Urinary bladder (tissue), 4 donors: ENCODE measurements around the gene OFD1. TPM values are rescaled to one million over a fixed set of nuclear protein-coding genes. Genes with fewer than 3 reads are reported as not detected.

Experiments
- DNase-seq: peaks from one replicate; pipeline ENCODE4 v3.0.0-alpha.2; 2015; ENCODE audit errors: extremely low spot score
- H3K27ac ChIP-seq: one replicate; pipeline ENCODE4 v1.5.1; 2013; ENCODE audit warnings: low read depth, mild to moderate bottlenecking, moderate library complexity
- H3K36me3 ChIP-seq: one replicate; pipeline ENCODE4 v1.6.1; 2013; ENCODE audit warnings: mild to moderate bottlenecking, moderate library complexity; ENCODE audit not compliant: insufficient read depth
- H3K4me1 ChIP-seq: one replicate; pipeline ENCODE4 v1.6.1; 2013; ENCODE audit warnings: mild to moderate bottlenecking, moderate library complexity; ENCODE audit not compliant: insufficient read depth
- H3K4me3 ChIP-seq: one replicate; pipeline ENCODE4 v1.5.1; 2013; ENCODE audit warnings: low read depth, low read length
- WGBS: extraction: QIAGEN DNeasy Blood & Tissue Kit; methylation state at CpG from one replicate; pipeline ENCODE4 v1.1.7; 2013; 5-methylcytosine and 5-hydroxymethylcytosine counted together
- polyA plus RNA-seq: library from polyadenylated mRNA; stranded (reverse); fragments of 200-250 nt; gene quantifications from one replicate; pipeline ENCODE4 v1.2.3, GENCODE V29; 2013
- total RNA-seq: library from RNA; depleted of rRNA; stranded (reverse); fragments of >200 nt; gene quantifications from one replicate; pipeline ENCODE4 v1.2.3, GENCODE V29; 2014
- donor health status: healthy with polysubstance abuse.
- donor health status: healthy.

OFD1 gene
- total and polyA plus RNA-seq, 2 donors, result 11.4 to 52.3 TPM

DNA sequence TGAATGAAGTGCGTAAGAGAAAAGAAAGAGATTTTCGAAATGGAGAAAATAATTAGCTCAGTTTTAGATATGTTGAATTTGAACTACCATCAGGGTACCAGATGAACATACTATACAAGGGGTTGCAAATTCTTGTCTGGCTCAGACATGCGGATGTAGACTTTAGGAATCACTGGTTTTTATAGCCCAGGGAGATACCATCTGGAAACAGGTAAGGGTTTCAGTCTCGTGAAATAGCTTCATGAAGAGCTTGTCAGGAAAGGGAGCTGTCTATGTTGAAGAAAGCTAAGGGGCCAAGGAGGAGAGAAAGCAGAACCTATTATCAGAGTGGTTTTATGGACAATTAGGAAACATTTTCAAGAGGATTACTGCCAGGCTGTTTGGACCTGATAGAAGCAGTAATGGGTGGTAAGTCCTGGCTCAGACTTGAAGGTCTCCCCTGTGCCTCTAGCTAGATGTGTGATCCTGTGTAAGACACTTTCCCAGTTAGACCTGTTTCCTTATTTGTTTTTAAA, 38.9 kb upstream of the OFD1 start:
- Histone ChIP-seq H3K27ac (no peak overlapping the region), H3K4me3 (no peak overlapping the region), H3K4me1 (peaks cover 2% of the 10 kb centered on the region), H3K36me3 (no peaks in the 10 kb centered on the region)
- DNase-seq, result no peak
- 83% methylated on average over 4 of the region's 4 CpGs for whole genome bisulfite sequencing

GRCh38 chrX:13697455-13697854, 37.1 kb upstream of the OFD1 start:
- Histone ChIP-seq H3K4me3 (no peak overlapping the region), H3K4me1 (peaks cover 2% of the 10 kb centered on the region)
- WGBS, result 91% methylated on average over 2 of the region's 2 CpGs

DNA sequence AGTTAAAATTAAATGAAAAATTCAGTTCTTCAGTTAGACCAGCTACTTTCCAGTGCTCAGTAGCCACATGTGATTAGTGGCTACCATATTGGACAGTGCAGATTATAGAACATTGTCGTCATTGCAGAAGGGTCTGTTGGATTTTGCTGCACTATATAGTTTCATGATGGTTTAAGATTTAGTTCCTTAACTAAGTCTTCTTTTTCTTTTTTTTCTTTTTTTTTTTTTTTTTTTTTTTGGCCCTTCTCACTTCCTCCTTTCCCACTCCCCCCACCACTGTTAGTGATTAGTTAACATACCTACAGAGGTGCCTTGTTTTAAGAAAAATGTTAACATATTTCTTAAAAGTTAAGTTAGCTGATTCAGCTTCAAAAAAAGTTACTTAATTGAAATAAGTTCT, 36.6 kb upstream of the OFD1 start:
- no peaks in the 10 kb centered on the region for H3K36me3 ChIP-seq
- WGBS, result 97% methylated on average over 1 of the region's 1 CpG
- no peak overlapping the region for H3K4me3 ChIP-seq
- H3K27ac ChIP-seq, result no peak overlapping the region
- DNase-seq, result no peak
- peaks cover 2% of the 10 kb centered on the region for H3K4me1 ChIP-seq

More at GRCh38 chrX:13697455-13697854, 37.1 kb upstream of the OFD1 start:
- Histone ChIP-seq H3K27ac (no peak overlapping the region), H3K36me3 (no peaks in the 10 kb centered on the region)
- DNase-seq, result no peak

DNA sequence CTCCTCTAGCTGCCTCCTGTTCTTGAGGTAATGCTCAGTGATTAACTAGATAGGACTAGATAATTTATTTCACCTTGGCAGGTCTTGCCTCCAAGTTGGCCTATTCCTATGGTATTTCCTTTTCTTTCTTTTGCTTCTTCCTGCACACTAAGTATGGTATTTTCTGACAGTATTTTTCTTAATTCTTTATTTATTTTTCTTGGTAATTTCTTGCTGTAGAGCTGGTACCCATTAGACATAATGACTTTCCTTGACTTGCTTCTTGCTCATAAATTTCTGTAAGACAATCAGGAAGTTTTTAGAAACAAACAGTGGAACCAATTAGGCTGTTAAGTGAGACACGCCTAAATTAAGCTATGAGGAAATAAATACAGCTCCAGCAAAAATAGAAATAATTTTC, 36.1 kb upstream of the OFD1 start:
- WGBS, result 66% methylated on average over 1 of the region's 1 CpG
- no peak for DNase-seq
- Histone ChIP-seq H3K27ac (no peak overlapping the region), H3K36me3 (no peaks in the 10 kb centered on the region), H3K4me1 (peaks cover 2% of the 10 kb centered on the region), H3K4me3 (no peak overlapping the region)

DNA sequence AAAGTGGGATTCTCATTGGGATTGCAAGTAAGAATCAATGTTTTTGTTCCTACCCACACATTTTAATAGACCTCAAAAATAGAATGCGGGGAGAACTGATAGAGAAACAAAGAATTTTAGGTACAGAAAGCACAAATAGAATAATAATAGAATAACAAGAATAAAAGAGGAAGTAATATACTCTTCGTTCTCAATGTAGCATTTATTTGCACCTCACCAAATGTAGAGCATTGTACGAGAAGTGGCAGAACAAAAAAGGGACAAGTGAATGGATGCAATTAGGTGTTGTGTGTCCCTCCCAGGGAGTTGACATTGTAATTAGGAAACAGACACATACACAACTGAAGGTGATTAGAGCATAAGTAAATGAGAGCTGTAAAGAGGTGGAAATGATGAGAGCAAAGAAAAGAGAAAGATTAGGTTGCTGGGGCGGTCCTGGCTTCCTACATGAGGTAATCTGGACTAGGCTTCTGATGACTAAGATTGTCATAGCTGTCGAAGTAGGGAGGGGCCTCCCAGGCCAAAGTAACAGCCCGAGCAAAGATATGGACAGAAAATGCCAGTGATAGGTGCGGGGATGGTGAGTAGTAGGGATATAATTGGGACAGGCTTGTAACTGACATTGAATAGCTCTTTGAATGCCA, 35.2 kb upstream of the OFD1 start:
- H3K4me1 ChIP-seq, result peaks cover 2% of the 10 kb centered on the region
- 79% methylated on average over 7 of the region's 7 CpGs for WGBS
- no peak overlapping the region for H3K4me3 ChIP-seq
- no peak for DNase-seq
- H3K27ac ChIP-seq, result no peak overlapping the region
- H3K36me3 ChIP-seq, result no peaks in the 10 kb centered on the region

- WGBS, result 32% methylated on average over 4 of the region's 4 CpGs
- H3K36me3 ChIP-seq, result no peaks in the 10 kb centered on the region
- H3K27ac ChIP-seq, result no peak overlapping the region
- H3K4me3 ChIP-seq, result no peak overlapping the region
- no peak for DNase-seq
- H3K4me1 ChIP-seq, result peaks cover 2% of the 10 kb centered on the region
These were observed 34.2 kb upstream of the OFD1 start for GRCh38 chrX:13700380-13700779.

- H3K36me3 ChIP-seq, result no peaks in the 10 kb centered on the region
- H3K27ac ChIP-seq, result no peak overlapping the region
- DNase-seq, result no peak
- H3K4me1 ChIP-seq, result no peaks in the 10 kb centered on the region
- no peak overlapping the region for H3K4me3 ChIP-seq
- WGBS, result 84% methylated on average over 5 of the region's 5 CpGs
These were observed 32.3 kb upstream of the OFD1 start for GRCh38 chrX:13702111-13702789.

GRCh38 chrX:13703135-13703534, 31.4 kb upstream of the OFD1 start:
- DNase-seq, result no peak
- Histone ChIP-seq H3K27ac (no peak overlapping the region), H3K4me3 (no peak overlapping the region), H3K4me1 (no peaks in the 10 kb centered on the region), H3K36me3 (no peaks in the 10 kb centered on the region)
- WGBS, result 83% methylated on average over 3 of the region's 3 CpGs

DNA sequence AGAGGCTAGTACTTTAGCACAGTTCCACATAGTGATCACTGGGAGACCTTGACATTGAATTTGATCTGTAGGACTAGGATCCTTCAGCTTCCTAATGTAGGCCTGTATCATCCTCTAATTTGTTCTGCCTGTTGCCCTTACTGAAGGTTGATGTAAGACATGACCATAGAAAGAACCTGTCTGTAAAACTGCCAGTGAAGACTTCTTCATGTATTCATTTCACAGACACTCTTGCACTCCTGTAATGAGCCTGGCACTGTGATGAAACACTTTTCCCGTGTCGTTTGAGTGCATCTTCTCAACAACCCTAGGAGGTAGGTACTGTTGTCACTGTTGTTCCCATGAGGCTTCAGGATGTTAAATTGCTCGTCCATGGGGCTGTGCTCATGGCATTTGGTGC, 31.0 kb upstream of the OFD1 start:
- no peaks in the 10 kb centered on the region for H3K36me3 ChIP-seq
- H3K27ac ChIP-seq, result no peak overlapping the region
- WGBS, result 50% methylated on average over 3 of the region's 3 CpGs
- H3K4me3 ChIP-seq, result no peak overlapping the region
- no peak for DNase-seq
- H3K4me1 ChIP-seq, result no peaks in the 10 kb centered on the region

DNA sequence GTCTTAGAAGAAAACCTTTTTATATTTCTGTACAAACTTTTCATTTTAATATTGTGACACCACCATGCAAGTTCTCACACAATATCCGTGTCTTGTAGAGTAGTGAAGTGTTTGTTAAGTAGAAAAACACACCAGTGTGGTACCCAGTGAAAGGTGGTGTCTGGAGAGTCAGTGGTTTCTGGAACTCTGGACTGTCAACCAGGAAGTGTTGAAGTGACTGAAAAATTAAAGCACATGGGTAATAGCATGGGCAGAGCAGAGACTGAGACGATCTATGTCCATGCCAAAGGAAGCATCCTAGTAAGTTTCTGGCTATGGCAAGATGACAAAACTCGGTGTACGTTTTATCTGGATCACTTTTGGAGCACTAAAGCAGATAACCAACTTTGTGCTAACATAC, 23.4 kb upstream of the OFD1 start:
- Histone ChIP-seq H3K36me3 (peaks cover 4% of the 10 kb centered on the region), H3K27ac (no peak overlapping the region), H3K4me1 (no peaks in the 10 kb centered on the region), H3K4me3 (no peak overlapping the region)
- DNase-seq, result no peak
- WGBS, result 59% methylated on average over 4 of the region's 4 CpGs

- WGBS, result 89% methylated on average over 9 of the region's 9 CpGs
- no peak for DNase-seq
- Histone ChIP-seq H3K4me3 (no peak overlapping the region), H3K4me1 (no peaks in the 10 kb centered on the region), H3K27ac (no peak overlapping the region), H3K36me3 (peaks cover 4% of the 10 kb centered on the region)
These were observed 18.1 kb upstream of the OFD1 start for GRCh38 chrX:13716455-13716854.

DNA sequence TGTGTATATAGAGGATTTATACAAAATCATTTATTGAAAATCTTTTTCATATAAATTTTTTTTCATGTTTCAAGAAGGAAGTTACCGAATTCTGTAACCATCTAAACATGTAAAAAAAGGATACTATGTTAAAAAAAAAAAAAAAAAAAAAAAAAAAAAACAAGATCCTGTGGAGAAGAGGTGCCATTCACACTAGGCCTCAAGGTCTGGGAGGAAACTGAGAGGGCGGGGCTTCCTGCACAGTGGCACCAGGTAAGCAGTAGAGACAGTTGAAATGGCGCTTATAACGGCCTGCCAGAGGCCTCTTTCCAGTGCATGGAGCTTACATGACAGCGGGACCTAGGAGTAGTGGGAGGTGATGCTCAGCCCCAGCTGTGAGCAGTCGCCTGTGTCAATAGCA, 17.6 kb upstream of the OFD1 start:
- no peak overlapping the region for H3K4me3 ChIP-seq
- no peaks in the 10 kb centered on the region for H3K4me1 ChIP-seq
- 90% methylated on average over 6 of the region's 6 CpGs for WGBS
- H3K27ac ChIP-seq, result no peak overlapping the region
- no peak for DNase-seq
- H3K36me3 ChIP-seq, result no peaks in the 10 kb centered on the region

DNA sequence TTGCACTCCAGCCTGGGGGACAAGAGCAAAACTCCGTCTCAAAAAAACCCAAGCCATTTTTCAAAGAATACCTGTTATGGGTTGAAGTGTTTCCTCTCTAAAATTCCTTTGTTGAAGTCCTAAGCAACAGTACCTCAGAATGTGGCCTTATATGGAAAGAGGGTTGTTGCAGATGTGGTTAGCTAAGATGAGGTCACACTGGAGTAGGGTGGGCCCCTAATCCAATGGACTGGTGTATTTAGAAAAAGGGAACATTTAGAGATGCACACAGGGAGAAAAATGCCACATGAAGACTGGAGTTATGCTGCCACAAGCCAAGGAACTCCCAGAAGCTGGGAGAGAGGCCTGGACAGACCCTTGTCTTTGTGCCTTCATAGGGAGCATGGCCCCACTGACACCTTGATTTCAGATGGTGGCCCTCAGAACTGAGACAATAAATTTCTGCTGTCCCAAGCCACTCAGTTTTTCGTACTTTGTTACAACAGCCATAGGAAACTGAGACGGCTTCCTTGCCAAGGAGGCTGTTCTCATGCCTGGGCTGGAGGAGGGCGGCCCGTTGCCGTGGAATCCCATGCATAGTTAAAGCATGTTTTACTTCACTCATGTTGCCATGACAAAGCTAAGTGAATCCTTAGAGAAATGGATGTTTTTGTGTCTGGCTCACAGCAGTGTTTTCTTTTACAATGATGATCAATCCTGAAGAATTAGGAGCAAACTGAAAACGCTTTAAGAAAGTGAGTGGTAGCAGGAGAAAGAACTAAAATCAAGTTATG, 16.7 kb upstream of the OFD1 start:
- 37% methylated on average over 7 of the region's 7 CpGs for WGBS
- Histone ChIP-seq H3K4me3 (no peak overlapping the region), H3K4me1 (no peaks in the 10 kb centered on the region), H3K27ac (no peak overlapping the region), H3K36me3 (no peaks in the 10 kb centered on the region)
- no peak for DNase-seq
